ENCODE measurements around the gene SOCS7. TPM values are rescaled to one million over a fixed set of nuclear protein-coding genes. Genes with fewer than 3 reads are reported as not detected.

The SOCS7 gene
- total and polyA plus RNA-seq, 4 experiments from 2014 or later = 0.11 to 24.7 (median 12.4) TPM

DNA sequence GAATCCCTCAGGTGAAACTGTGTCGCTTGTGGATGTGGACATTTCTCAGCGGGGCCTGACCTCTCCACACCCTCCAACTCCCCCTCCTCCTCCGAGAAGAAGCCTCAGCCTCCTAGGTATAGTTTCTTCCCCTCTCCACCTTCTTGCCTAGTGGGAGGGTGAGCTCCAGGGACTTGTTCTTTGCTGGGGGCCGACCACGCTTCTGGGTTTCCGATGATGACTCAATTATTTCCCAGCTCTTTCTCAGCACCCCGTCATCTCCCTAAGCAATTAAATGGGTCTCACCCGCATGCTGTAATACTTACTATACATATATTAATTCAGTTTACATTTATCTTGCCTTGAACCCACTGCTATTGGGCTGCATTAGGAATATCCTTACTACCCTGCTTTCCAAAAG is 13.1 kb downstream of the SOCS7 start:
- Histone ChIP-seq H3K9me3 (ENCODE audit: control insufficient read depth in 1 of 2, low read length in 2 of 2) (no peaks in the 10 kb centered on the region), H3K4me1 (ENCODE audit: insufficient read depth, low read length) (no peaks in the 10 kb centered on the region), H3K27me3 (ENCODE audit: insufficient read depth, low read length) (no peaks in the 10 kb centered on the region), H3K27ac (ENCODE audit: low read depth, low read length) (no peak overlapping the region), H3K36me3 (ENCODE audit: insufficient read depth, low read length) (peaks cover 26% of the 10 kb centered on the region), H3K4me3 (ENCODE audit: low read length in 2 of 2) (no peak overlapping the region)
- Mint-ChIP-seq H3K27ac (no peak overlapping the region), H3K36me3 (peaks cover 21 to 57% of the 10 kb centered on the region in 2 donors), H3K27me3 (no peaks in the 10 kb centered on the region), H3K9me3 (no peaks in the 10 kb centered on the region), H3K4me1 (peaks cover 0 to 5% (median 0%) of the 10 kb centered on the region in 4 donors), H3K4me3 (no peak overlapping the region)
- ChIA-PET POLR2A (ENCODE audit: partially characterized antibody) (interaction anchor here (1.2 kb wide), 1 partner anchor 11 kb away, joined by 3 read pairs; no protein-coding TSS in a partner anchor), CTCF (ENCODE audit: partially characterized antibody) (interaction anchor here (1.9 kb wide), 1 partner anchor 15 kb away, joined by 8 read pairs; no protein-coding TSS in a partner anchor)
- intact Hi-C loops (cut with micrococcal nuclease) = no loop called here
- DNase-seq = no peak

DNA sequence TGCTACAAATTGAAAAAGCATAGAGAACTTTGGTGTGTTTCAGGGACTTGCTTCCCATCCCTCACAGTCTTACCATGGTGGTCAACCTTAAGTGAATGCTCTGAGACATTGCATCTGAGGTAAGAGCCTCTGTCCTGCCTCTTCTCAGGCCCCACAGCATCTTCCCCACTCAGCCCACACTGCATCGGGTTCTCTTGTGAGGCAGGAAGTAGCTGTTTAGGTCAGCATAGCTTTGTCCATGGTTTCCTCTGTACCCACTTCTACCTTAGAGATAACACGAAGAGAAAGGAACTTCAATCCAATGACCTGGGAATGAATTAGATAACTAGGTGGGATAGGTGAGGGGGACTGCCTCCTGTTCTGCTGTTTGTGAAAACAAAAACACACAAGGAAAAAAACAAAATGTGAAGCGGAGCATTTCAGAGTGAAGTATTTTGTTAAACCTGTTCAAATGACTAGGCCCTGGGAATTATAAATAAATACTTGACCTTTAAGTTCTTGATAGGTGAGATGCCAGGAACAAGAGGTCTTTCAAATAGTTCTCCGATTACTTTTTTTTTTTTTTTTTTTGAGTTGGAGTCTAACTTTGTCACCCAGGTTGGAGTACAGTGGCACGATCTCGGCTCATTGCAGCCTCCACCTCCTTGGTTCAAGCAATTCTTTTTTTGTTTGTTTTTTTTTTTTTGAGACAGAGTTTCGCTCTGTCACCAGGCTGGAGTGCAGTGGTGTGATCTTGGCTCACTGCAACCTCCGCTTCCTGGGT is 17.7 kb downstream of the SOCS7 start:
- no peak overlapping the region for H3K4me3 Mint-ChIP-seq
- H3K27me3 Mint-ChIP-seq = no peaks in the 10 kb centered on the region
- intact Hi-C loops (cut with micrococcal nuclease) = no loop called here
- no peaks in the 10 kb centered on the region for H3K27me3 ChIP-seq (ENCODE audit: insufficient read depth, low read length)
- DNase-seq = no peak
- H3K27ac ChIP-seq (ENCODE audit: low read depth, low read length) = no peak overlapping the region
- no peaks in the 10 kb centered on the region for H3K4me1 Mint-ChIP-seq
- no peaks in the 10 kb centered on the region for H3K9me3 Mint-ChIP-seq
- H3K9me3 ChIP-seq (ENCODE audit: control insufficient read depth in 1 of 2, low read length in 2 of 2) = no peaks in the 10 kb centered on the region
- no peaks in the 10 kb centered on the region for H3K4me1 ChIP-seq (ENCODE audit: insufficient read depth, low read length)
- POLR2A ChIA-PET (ENCODE audit: partially characterized antibody) = no interaction called here
- peak overlapping the region in 1 of 7 donors; percentile 53 for H3K27ac Mint-ChIP-seq
- CTCF ChIA-PET (ENCODE audit: partially characterized antibody) = no interaction called here
- H3K4me3 ChIP-seq (ENCODE audit: low read length in 2 of 2) = no peak overlapping the region
- H3K36me3 Mint-ChIP-seq = peaks cover 36 to 57% of the 10 kb centered on the region in 2 donors
- peaks cover 21% of the 10 kb centered on the region for H3K36me3 ChIP-seq (ENCODE audit: insufficient read depth, low read length)

DNA sequence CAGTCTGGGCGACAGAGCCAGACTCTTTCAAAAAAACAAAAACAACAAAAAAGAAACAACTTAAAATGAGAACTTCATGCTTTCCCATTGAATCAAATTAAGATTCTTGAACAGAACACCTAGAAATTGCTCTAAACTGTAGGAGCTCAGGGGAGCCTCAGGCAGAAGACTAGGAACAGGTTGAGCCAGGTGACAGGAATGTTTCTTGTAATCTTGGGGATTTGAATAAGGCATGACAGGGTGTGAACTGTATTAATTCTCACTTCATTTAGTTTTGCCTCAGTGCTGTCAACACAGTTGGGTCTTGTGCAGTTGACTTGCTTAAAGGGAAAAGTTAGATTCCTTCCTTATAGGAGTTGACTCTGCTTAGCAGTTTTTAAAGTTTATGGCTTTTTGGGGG is 27.8 kb downstream of the SOCS7 start:
- Histone ChIP-seq H3K4me3 (ENCODE audit: low read length in 2 of 2) (no peak overlapping the region), H3K36me3 (ENCODE audit: insufficient read depth, low read length) (peaks cover 12% of the 10 kb centered on the region), H3K9me3 (ENCODE audit: control insufficient read depth in 1 of 2, low read length in 2 of 2) (no peaks in the 10 kb centered on the region), H3K27me3 (ENCODE audit: insufficient read depth, low read length) (no peaks in the 10 kb centered on the region), H3K27ac (ENCODE audit: low read depth, low read length) (no peak overlapping the region), H3K4me1 (ENCODE audit: insufficient read depth, low read length) (no peaks in the 10 kb centered on the region)
- peaks cover 17 to 40% of the 10 kb centered on the region in 2 donors for H3K36me3 Mint-ChIP-seq
- H3K27me3 Mint-ChIP-seq = no peaks in the 10 kb centered on the region
- intact Hi-C loops (cut with micrococcal nuclease) = no loop called here
- CTCF ChIA-PET (ENCODE audit: partially characterized antibody) = interaction anchor here (1.4 kb wide), 1 partner anchor 30 kb away, joined by 6 read pairs; no protein-coding TSS in a partner anchor
- no peak for DNase-seq
- H3K27ac Mint-ChIP-seq = peak overlapping the region in 1 of 7 donors; percentile 65
- peaks cover 0 to 2% (median 0%) of the 10 kb centered on the region in 8 donors for H3K9me3 Mint-ChIP-seq
- POLR2A ChIA-PET (ENCODE audit: partially characterized antibody) = no interaction called here
- no peak overlapping the region for H3K4me3 Mint-ChIP-seq
- H3K4me1 Mint-ChIP-seq = no peaks in the 10 kb centered on the region

DNA sequence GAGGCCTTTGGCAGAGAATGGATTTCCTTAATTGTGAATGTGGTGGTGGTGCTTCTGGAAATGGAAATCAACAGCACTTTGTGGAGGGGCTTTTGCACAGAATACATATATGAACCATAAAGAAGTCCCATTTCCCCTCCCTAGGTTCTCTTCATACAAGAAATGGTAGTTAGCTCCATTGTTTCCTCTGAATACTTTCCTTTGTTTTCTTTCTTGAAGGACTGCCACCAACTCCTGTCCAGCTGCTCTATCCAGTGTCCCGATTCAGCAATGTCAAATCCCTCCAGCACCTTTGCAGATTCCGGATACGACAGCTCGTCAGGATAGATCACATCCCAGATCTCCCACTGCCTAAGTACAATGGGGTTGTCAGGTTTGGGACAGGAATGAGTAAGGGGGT is 43.4 kb downstream of the SOCS7 start:
- Mint-ChIP-seq H3K36me3 (peaks cover 41 to 46% of the 10 kb centered on the region in 2 donors), H3K4me1 (no peaks in the 10 kb centered on the region), H3K9me3 (no peaks in the 10 kb centered on the region), H3K27me3 (no peaks in the 10 kb centered on the region), H3K27ac (no peak overlapping the region), H3K4me3 (no peak overlapping the region)
- Histone ChIP-seq H3K4me1 (ENCODE audit: insufficient read depth, low read length) (no peaks in the 10 kb centered on the region), H3K4me3 (ENCODE audit: low read length in 2 of 2) (no peak overlapping the region), H3K36me3 (ENCODE audit: insufficient read depth, low read length) (peaks cover 29% of the 10 kb centered on the region), H3K27me3 (ENCODE audit: insufficient read depth, low read length) (no peaks in the 10 kb centered on the region), H3K27ac (ENCODE audit: low read depth, low read length) (no peak overlapping the region), H3K9me3 (ENCODE audit: control insufficient read depth in 1 of 2, low read length in 2 of 2) (no peaks in the 10 kb centered on the region)
- no peak for DNase-seq
- ChIA-PET POLR2A (ENCODE audit: partially characterized antibody) (no interaction called here), CTCF (ENCODE audit: partially characterized antibody) (interaction anchor here (2.2 kb wide), 1 partner anchor 19 kb away, joined by 7 read pairs; no protein-coding TSS in a partner anchor)
- intact Hi-C loops (cut with micrococcal nuclease) = no loop called here

DNA sequence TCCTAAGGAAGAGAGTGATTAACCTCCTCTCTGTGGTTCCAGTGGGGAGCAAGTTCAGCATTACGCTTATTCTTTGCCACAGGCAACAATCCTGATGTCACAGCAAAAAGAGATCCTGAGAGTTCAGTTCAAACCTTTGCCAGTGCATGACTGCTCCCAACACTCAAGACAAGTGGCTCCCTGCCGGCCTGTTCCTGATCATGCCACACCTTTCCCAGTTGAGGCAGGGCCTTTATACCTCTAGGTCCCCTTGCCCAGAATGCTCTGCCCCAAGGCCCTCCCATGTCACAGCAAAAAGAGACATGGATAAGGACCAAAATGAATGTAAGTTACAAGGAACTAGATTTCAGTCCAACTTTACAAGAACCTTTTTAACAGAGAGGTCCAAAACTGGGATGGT is 45.6 kb downstream of the SOCS7 start:
- Mint-ChIP-seq H3K27me3 (no peaks in the 10 kb centered on the region), H3K4me1 (peaks cover 0 to 2% (median 0%) of the 10 kb centered on the region in 4 donors), H3K36me3 (peaks cover 50 to 62% of the 10 kb centered on the region in 2 donors), H3K4me3 (no peak overlapping the region), H3K27ac (peak overlapping the region in 1 of 7 donors; percentile 8), H3K9me3 (no peaks in the 10 kb centered on the region)
- H3K9me3 ChIP-seq (ENCODE audit: control insufficient read depth in 1 of 2, low read length in 2 of 2) = no peaks in the 10 kb centered on the region
- peaks cover 40% of the 10 kb centered on the region for H3K36me3 ChIP-seq (ENCODE audit: insufficient read depth, low read length)
- no peaks in the 10 kb centered on the region for H3K27me3 ChIP-seq (ENCODE audit: insufficient read depth, low read length)
- CTCF ChIA-PET (ENCODE audit: partially characterized antibody) = interaction anchor here (0.9 to 2.2 kb wide), 2 partner anchors 17 to 48 kb away, joined by 3 to 7 read pairs; no protein-coding TSS in a partner anchor
- no peak overlapping the region for H3K4me3 ChIP-seq (ENCODE audit: low read length in 2 of 2)
- H3K4me1 ChIP-seq (ENCODE audit: insufficient read depth, low read length) = no peaks in the 10 kb centered on the region
- intact Hi-C loops (cut with micrococcal nuclease) = no loop called here
- POLR2A ChIA-PET (ENCODE audit: partially characterized antibody) = no interaction called here
- no peak overlapping the region for H3K27ac ChIP-seq (ENCODE audit: low read depth, low read length)
- DNase-seq = no peak

DNA sequence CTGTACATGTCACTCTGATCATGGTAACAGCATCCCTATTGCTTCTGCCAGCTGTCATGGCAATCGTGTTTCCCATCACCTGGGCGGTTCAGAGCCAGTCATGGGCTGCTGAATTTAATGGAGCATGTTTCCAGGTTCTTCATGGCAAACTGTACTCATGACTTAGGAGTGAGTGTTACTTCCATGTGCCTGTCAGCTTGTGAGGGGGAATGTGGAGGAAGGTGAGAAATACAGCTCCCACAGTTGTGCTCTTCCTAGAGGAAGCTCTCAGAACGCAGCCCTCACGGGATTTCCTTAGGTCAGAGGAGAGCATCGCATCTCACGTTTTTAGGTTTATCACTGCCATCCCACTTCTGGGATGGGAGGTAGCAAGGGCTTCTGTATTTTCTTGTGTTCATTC is 48.6 kb downstream of the SOCS7 start:
- ChIA-PET POLR2A (ENCODE audit: partially characterized antibody) (no interaction called here), CTCF (ENCODE audit: partially characterized antibody) (interaction anchor here (0.7 to 1.3 kb wide), 3 partner anchors 14 to 50 kb away, joined by 3 to 4 read pairs (median 3); no protein-coding TSS in a partner anchor)
- H3K36me3 ChIP-seq (ENCODE audit: insufficient read depth, low read length) = peaks cover 38% of the 10 kb centered on the region
- H3K27me3 ChIP-seq (ENCODE audit: insufficient read depth, low read length) = no peaks in the 10 kb centered on the region
- Mint-ChIP-seq H3K4me1 (peaks cover 0 to 2% (median 0%) of the 10 kb centered on the region in 4 donors), H3K36me3 (peaks cover 48 to 58% of the 10 kb centered on the region in 2 donors), H3K27ac (no peak overlapping the region), H3K9me3 (no peaks in the 10 kb centered on the region), H3K4me3 (no peak overlapping the region), H3K27me3 (no peaks in the 10 kb centered on the region)
- intact Hi-C loops (cut with micrococcal nuclease) = no loop called here
- no peak overlapping the region for H3K27ac ChIP-seq (ENCODE audit: low read depth, low read length)
- no peak overlapping the region for H3K4me3 ChIP-seq (ENCODE audit: low read length in 2 of 2)
- H3K4me1 ChIP-seq (ENCODE audit: insufficient read depth, low read length) = no peaks in the 10 kb centered on the region
- DNase-seq = no peak
- no peaks in the 10 kb centered on the region for H3K9me3 ChIP-seq (ENCODE audit: control insufficient read depth in 1 of 2, low read length in 2 of 2)

DNA sequence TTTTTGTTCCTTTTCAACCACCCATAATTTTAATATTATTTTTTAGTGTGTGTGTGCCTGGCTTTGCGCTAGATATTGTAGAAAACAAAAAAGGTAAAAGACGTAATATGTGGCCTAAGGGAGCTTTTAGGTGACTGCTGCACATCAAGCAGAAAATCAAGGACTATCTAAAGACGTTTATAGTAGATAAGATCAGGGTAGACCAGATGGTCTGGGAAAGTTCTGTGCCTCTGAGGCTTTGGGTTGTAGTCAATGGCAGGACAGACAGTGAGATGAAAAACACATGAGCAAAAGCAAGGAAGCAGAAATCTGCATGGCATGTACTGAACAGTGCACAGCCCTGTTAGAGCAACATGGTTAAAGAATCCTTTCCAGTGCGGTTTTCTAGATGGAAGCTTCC is 49.8 kb downstream of the SOCS7 start:
- ChIA-PET POLR2A (ENCODE audit: partially characterized antibody) (no interaction called here), CTCF (ENCODE audit: partially characterized antibody) (interaction anchor here (0.8 to 3.4 kb wide), 2 partner anchors 13 to 52 kb away, joined by 4 to 12 read pairs; no protein-coding TSS in a partner anchor)
- H3K4me3 Mint-ChIP-seq = no peak overlapping the region
- Histone ChIP-seq H3K4me1 (ENCODE audit: insufficient read depth, low read length) (no peaks in the 10 kb centered on the region), H3K27me3 (ENCODE audit: insufficient read depth, low read length) (no peaks in the 10 kb centered on the region), H3K4me3 (ENCODE audit: low read length in 2 of 2) (no peak overlapping the region), H3K36me3 (ENCODE audit: insufficient read depth, low read length) (peaks cover 26% of the 10 kb centered on the region), H3K9me3 (ENCODE audit: control insufficient read depth in 1 of 2, low read length in 2 of 2) (no peaks in the 10 kb centered on the region), H3K27ac (ENCODE audit: low read depth, low read length) (no peak overlapping the region)
- DNase-seq = no peak
- intact Hi-C loops (cut with micrococcal nuclease) = no loop called here
- H3K36me3 Mint-ChIP-seq = peaks cover 40 to 47% of the 10 kb centered on the region in 2 donors
- H3K27me3 Mint-ChIP-seq = no peaks in the 10 kb centered on the region
- H3K27ac Mint-ChIP-seq = peak overlapping the region in 1 of 7 donors; percentile 70
- peaks cover 0 to 2% (median 0%) of the 10 kb centered on the region in 4 donors for H3K4me1 Mint-ChIP-seq
- H3K9me3 Mint-ChIP-seq = no peaks in the 10 kb centered on the region
